Neural progenitor cell (in vitro differentiated cells): ENCODE data around the gene CDC42BPA. TPM values are rescaled to one million over a fixed set of nuclear protein-coding genes. Genes with fewer than 3 reads are reported as not detected.

ENCODE experiments used
- DNase-seq: peaks from one replicate; pipeline ENCODE4 v3.0.0-alpha.2; 2016; ENCODE audit warnings: low spot score
- H2AFZ ChIP-seq: fragments of 200-600 bp; sonication (generic); replicated peaks from 2 replicates; pipeline ENCODE4 v1.6.1; 2016; ENCODE audit warnings: antibody characterized with exemption
- H3F3A ChIP-seq: fragments of 200-600 bp; sonication (generic); 2 replicates; pipeline ENCODE4 v1.6.1; 2016; ENCODE audit warnings: antibody characterized with exemption, low read depth
- H3K27ac ChIP-seq: fragments of 200-600 bp; sonication (generic); 2 replicates; pipeline ENCODE4 v1.5.1; 2016; ENCODE audit warnings: mild to moderate bottlenecking
- H3K27me3 ChIP-seq: fragments of 200-600 bp; sonication (generic); 2 replicates; pipeline ENCODE4 v1.6.1; 2016; ENCODE audit warnings: mild to moderate bottlenecking, moderate library complexity
- H3K36me3 ChIP-seq: fragments of 200-600 bp; sonication (generic); 2 replicates; pipeline ENCODE4 v1.5.1; 2016
- H3K4me1 ChIP-seq: fragments of 200-600 bp; sonication (generic); 2 replicates; pipeline ENCODE4 v1.6.1; 2016; ENCODE audit warnings: mixed run types
- H3K4me2 ChIP-seq: fragments of 200-600 bp; sonication (generic); 2 replicates; pipeline ENCODE4 v1.6.1; 2016
- H3K4me3 ChIP-seq: fragments of 200-600 bp; sonication (generic); 2 replicates; pipeline ENCODE4 v1.5.1; 2016
- H3K79me2 ChIP-seq: fragments of 200-600 bp; sonication (generic); 2 replicates; pipeline ENCODE4 v1.6.1; 2016; ENCODE audit warnings: low read depth
- H3K9ac ChIP-seq: fragments of 200-600 bp; sonication (generic); 2 replicates; pipeline ENCODE4 v1.6.1; 2016
- H3K9me3 ChIP-seq: fragments of 200-600 bp; sonication (generic); 2 replicates; pipeline ENCODE4 v1.5.1; 2016; ENCODE audit warnings: low read depth
- H4K20me1 ChIP-seq: fragments of 200-600 bp; sonication (generic); 2 replicates; pipeline ENCODE4 v1.6.1; 2016; ENCODE audit warnings: low read depth
- H3K27ac Mint-ChIP-seq: 3 replicates; pipeline ENCODE4 v1.8.0; 2021; ENCODE audit warnings: mixed read lengths
- H3K27me3 Mint-ChIP-seq: 2 replicates; pipeline ENCODE4 v1.8.0; 2022; ENCODE audit warnings: low read depth, mild to moderate bottlenecking, inconsistent platforms, moderate library complexity, mixed read lengths; ENCODE audit not compliant: insufficient read depth
- H3K36me3 Mint-ChIP-seq: 3 replicates; pipeline ENCODE4 v1.8.0; 2021; ENCODE audit warnings: mixed read lengths
- H3K4me1 Mint-ChIP-seq: 3 replicates; pipeline ENCODE4 v1.8.0; 2021; ENCODE audit warnings: mixed read lengths
- H3K4me3 Mint-ChIP-seq: 3 replicates; pipeline ENCODE4 v1.8.0; 2021; ENCODE audit warnings: mild to moderate bottlenecking, moderate library complexity, mixed read lengths
- H3K9me3 Mint-ChIP-seq: 3 replicates; pipeline ENCODE4 v1.8.0; 2020; ENCODE audit warnings: mixed read lengths
- EZH2 ChIP-seq: fragments of 200-600 bp; sonication (generic); IDR thresholded peaks from 2 replicates; pipeline ENCODE4 v1.6.1; 2017; ENCODE audit warnings: antibody characterized with exemption, mild to moderate bottlenecking, moderate library complexity
- EZH2phosphoT487 ChIP-seq: fragments of 200-600 bp; sonication (generic); IDR thresholded peaks from 2 replicates; pipeline ENCODE4 v1.6.1; 2017; ENCODE audit warnings: antibody characterized with exemption
- total RNA-seq: library from RNA; depleted of rRNA; stranded (reverse); fragments of >200 nt; gene quantifications from 2 replicates; pipeline ENCODE4 v1.2.3, GENCODE V29; 2015; ENCODE audit warnings: low replicate concordance
- TF ChIP-seq, protein P1 (sequence below): fragments of 200-600 bp; sonication (generic); IDR thresholded peaks from 2 replicates; pipeline ENCODE4 v1.5.1; 2017; ENCODE audit warnings: antibody characterized with exemption, mild to moderate bottlenecking

Gene CDC42BPA
- total RNA-seq, 1 donor from 2014 or later, result 54.7 TPM

DNA sequence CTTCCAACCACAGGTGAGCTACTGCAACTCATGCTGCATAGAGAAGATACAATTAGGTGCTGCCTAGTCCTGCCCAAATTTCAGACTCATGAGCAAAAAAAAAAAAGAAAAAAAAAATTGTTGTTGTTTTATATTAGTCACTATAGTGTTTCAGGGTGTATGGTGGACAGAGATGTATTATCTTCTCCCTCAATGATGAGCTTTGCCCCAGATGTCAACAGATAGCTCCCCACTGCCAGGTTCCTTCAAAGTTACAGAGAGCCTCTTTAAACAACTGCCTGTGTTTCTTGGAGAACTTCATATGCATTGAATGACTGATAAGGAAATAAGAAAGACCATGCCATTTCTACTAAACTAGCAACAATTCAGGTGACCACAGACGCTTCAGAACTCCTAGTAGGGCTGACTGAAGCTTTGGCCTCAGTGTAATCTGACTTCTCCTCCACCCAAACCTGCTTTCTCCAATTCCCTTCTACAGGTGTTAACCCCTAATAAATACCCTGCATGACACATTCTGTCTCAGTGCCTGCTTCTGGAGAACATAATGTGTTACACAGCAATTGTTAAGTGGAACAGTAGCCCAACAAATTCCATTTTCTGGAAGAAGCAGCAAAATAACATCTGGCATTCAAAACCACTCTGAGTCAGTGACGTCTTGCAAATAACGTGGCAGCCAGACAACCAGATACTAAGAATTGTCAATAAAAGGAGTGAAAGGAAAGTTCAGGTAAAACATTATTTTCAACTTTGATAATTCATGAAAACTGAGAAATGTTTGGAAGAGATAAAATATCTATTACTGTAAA, 147.7 kb downstream of the CDC42BPA start:
- Mint-ChIP-seq H3K36me3 (peaks cover 6% of the 10 kb centered on the region), H3K27me3 (no peaks in the 10 kb centered on the region), H3K27ac (no peak overlapping the region), H3K9me3 (no peaks in the 10 kb centered on the region), H3K4me1 (no peaks in the 10 kb centered on the region), H3K4me3 (no peak overlapping the region)
- Histone ChIP-seq H3K79me2 (no peaks in the 10 kb centered on the region), H3K4me2 (no peak overlapping the region), H3F3A (no peaks in the 10 kb centered on the region), H3K27ac (no peak overlapping the region), H3K4me1 (peaks cover 9% of the 10 kb centered on the region), H3K4me3 (no peak overlapping the region), H3K9ac (no peak overlapping the region), H2AFZ (no peak overlapping the region), H3K36me3 (no peaks in the 10 kb centered on the region), H4K20me1 (no peaks in the 10 kb centered on the region), H3K27me3 (no peaks in the 10 kb centered on the region), H3K9me3 (no peaks in the 10 kb centered on the region)
- DNase-seq, result no peak
- TF ChIP-seq, protein P1, sequence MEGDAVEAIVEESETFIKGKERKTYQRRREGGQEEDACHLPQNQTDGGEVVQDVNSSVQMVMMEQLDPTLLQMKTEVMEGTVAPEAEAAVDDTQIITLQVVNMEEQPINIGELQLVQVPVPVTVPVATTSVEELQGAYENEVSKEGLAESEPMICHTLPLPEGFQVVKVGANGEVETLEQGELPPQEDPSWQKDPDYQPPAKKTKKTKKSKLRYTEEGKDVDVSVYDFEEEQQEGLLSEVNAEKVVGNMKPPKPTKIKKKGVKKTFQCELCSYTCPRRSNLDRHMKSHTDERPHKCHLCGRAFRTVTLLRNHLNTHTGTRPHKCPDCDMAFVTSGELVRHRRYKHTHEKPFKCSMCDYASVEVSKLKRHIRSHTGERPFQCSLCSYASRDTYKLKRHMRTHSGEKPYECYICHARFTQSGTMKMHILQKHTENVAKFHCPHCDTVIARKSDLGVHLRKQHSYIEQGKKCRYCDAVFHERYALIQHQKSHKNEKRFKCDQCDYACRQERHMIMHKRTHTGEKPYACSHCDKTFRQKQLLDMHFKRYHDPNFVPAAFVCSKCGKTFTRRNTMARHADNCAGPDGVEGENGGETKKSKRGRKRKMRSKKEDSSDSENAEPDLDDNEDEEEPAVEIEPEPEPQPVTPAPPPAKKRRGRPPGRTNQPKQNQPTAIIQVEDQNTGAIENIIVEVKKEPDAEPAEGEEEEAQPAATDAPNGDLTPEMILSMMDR, result no peak
- TF ChIP-seq EZH2, result no peak
- no peak for TF ChIP-seq EZH2phosphoT487

DNA sequence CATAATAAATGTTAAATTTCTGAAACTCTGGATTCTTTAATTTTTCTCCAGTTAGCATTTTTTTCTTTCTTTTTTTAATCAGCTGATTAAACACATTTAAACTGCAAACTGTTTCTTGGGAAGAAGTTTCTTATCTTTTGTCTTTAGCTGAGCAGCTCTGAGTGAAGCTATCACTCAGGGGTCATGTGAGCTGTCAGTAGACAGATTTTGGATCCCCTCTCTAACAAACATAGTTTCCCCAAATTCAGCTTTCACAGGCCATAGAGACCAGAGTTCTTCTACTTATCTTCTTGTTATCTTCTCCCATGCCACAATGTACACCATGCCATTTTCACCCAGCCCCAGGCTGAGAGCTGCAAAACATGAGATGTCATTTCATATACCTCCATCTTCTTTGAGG, 148.9 kb downstream of the CDC42BPA start:
- no peaks in the 10 kb centered on the region for H3K79me2 ChIP-seq
- no peaks in the 10 kb centered on the region for H3K9me3 ChIP-seq
- H3K9me3 Mint-ChIP-seq, result no peaks in the 10 kb centered on the region
- TF ChIP-seq, protein P1, result no peak
- TF ChIP-seq EZH2phosphoT487, result no peak
- no peak for TF ChIP-seq EZH2
- H4K20me1 ChIP-seq, result peaks cover 3% of the 10 kb centered on the region
- peaks cover 6% of the 10 kb centered on the region for H3K36me3 Mint-ChIP-seq
- H3F3A ChIP-seq, result no peaks in the 10 kb centered on the region
- no peak overlapping the region for H3K9ac ChIP-seq
- H3K4me1 ChIP-seq, result peaks cover 9% of the 10 kb centered on the region
- H3K4me2 ChIP-seq, result no peak overlapping the region
- H3K27ac Mint-ChIP-seq, result no peak overlapping the region
- no peak overlapping the region for H2AFZ ChIP-seq
- H3K4me3 Mint-ChIP-seq, result no peak overlapping the region
- no peak overlapping the region for H3K4me3 ChIP-seq
- no peaks in the 10 kb centered on the region for H3K4me1 Mint-ChIP-seq
- no peaks in the 10 kb centered on the region for H3K27me3 Mint-ChIP-seq
- H3K27ac ChIP-seq, result no peak overlapping the region
- DNase-seq, result no peak
- H3K27me3 ChIP-seq, result no peaks in the 10 kb centered on the region
- H3K36me3 ChIP-seq, result no peaks in the 10 kb centered on the region

DNA sequence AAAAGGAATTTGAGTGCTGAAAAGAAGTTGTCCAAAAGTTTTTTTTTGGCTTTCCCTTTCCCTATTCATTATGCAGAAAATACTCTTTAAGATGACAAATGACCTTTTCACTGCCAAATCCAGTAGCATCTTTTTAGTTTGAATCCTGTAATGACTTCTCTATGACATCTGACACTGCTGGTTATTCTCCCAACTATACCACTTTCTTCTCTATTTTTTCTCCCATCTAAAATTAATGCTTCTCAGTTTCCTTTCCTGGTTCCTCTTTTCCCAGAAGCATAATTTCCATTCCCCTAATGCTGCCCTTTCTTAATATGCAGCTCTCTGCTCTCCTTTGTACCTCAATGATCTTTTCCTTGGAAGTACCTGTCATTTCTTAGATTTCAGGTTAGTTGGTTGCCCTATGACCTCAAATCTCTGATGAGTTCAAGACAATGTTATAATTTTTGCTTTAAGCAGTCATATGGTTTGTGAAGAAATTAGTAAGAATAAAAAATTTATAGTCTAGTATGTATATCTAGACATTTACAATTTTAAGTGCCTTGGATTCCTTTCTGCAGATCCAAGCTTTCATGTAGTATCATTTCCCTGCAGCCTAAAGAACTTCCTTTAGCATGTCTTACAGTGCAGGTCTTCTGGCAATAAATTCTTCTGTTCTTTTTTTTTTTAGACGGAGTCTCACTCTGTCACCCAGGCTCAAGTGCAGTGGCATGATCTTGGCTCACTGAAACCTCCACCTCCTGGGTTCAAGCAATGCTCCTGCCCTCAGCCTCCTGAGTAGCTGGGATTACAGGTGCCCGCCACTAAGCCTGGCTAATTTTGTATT, 150.8 kb downstream of the CDC42BPA start:
- no peak overlapping the region for H3K4me3 ChIP-seq
- H3K4me1 ChIP-seq, result peaks cover 9% of the 10 kb centered on the region
- no peak overlapping the region for H3K4me3 Mint-ChIP-seq
- DNase-seq, result no peak
- H3K9ac ChIP-seq, result no peak overlapping the region
- peaks cover 3% of the 10 kb centered on the region for H4K20me1 ChIP-seq
- H2AFZ ChIP-seq, result no peak overlapping the region
- no peaks in the 10 kb centered on the region for H3K9me3 Mint-ChIP-seq
- no peaks in the 10 kb centered on the region for H3K4me1 Mint-ChIP-seq
- no peaks in the 10 kb centered on the region for H3K36me3 ChIP-seq
- TF ChIP-seq EZH2 (no peak), EZH2phosphoT487 (no peak)
- TF ChIP-seq, protein P1, result no peak
- H3K27me3 Mint-ChIP-seq, result no peaks in the 10 kb centered on the region
- no peak overlapping the region for H3K4me2 ChIP-seq
- no peaks in the 10 kb centered on the region for H3K79me2 ChIP-seq
- no peak overlapping the region for H3K27ac ChIP-seq
- peaks cover 6% of the 10 kb centered on the region for H3K36me3 Mint-ChIP-seq
- no peak overlapping the region for H3K27ac Mint-ChIP-seq
- H3F3A ChIP-seq, result no peaks in the 10 kb centered on the region
- H3K9me3 ChIP-seq, result no peaks in the 10 kb centered on the region
- H3K27me3 ChIP-seq, result no peaks in the 10 kb centered on the region
